Activated CD4-positive, CD25-positive, alpha-beta regulatory T cell treated with anti-CD3 and anti-CD28 coated beads, Interleukin-2, amount 50 U/mL, for 16 hours (primary cell): ENCODE data around the gene HNRNPA3.
"Not testable (repeated sequence)": the region's sequence is repeated elsewhere in the genome, so short reads cannot be mapped to it uniquely, and the experiment has no call there.

Experiments used
- DNase-seq: peaks from one replicate; pipeline ENCODE4 v3.0.0-alpha.2; 2020; ENCODE audit warnings: low read depth, low spot score

HNRNPA3 gene

DNA sequence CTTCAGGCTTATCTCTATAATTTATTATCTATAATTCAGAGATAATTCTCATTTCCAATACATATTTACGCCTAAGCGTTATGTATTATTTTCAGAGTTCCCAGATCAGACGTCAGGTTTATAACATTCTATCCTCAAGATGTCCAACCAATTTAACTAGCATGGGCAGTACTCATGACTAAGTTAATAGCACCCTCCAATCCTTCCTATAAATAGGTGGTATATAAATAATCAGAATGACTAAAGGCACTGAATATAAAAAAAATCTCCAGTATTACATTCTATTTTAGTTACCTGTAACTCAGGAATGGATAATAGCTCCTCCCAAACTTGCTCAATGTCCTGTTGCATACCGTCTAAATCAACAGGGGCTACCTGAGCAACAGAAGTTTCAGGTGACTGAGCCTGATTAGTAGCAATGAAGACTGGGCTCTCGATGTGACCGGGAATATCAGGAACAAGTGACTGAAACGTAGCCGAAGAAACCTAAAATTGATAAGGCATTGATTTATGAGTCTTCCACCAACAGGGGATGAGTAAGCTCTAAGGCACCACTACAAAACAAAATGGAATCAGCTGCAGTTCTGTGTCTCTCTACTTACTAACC lies 19.6 kb downstream of the HNRNPA3 start:
- no peak for DNase-seq

DNA sequence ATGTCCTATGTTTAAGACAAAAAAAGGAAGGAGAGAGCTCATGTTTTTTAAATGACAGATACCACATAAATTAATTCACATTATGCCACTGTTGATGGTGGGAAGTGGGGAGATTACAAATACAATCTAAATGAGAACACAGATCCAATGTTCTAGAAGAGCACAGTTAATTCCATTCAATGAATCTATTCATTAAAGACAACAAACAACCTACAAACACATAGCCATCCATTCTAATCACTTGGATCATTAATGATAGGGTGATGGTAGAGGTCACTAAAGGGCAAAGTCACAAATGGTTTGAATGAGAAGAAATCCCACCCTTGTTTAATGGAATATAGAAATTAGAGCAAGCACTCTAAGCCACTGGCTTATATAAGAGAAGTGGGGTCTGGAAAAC lies 21.7 kb downstream of the HNRNPA3 start:
- DNase-seq, result no peak

DNA sequence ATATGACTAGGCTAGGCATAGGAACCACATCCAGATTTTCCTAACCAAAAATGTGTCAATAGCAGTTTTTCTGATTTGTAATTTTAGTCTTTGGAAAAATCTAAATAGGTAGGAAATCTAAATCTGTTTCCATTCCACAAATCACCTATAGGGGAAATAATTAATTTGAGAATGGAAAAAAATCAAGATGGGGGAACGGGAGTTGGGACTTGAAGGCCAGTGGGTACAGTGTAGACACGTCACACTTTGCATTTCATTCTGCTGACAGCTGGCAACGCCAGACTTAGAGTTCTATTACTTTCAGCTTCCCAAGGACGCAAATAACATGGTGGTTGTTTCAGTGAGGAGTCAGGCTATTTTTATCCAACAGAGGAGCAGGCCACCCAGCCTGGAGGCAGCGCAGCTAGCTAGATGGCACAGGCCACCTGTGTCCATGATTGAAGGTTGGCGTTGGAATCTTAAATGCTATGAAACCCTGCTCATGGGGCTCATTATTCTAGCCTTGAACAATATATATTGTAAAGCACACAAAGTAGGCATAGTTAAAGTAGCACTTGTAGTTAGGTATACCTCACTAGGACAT lies 23.4 kb downstream of the HNRNPA3 start:
- no peak for DNase-seq

DNA sequence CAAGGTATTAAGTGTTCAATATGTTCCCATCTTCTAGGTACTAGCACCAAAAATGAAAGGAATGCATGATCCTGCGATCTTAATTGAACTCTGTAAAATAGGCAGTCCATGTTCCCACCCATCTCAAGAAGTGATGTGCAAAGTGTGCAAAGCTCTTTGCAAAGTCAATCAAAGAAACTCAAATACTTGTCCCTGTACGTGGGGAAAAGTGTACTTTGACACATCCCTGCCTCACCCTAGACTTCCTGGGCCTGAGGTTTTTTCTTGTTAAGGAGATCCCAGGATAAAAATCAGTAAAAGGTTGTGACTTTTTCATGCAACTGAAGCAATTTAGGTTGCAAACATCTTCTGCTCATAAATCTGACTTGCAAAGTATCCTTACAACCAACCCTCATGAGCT lies 25.3 kb downstream of the HNRNPA3 start:
- no peak for DNase-seq

DNA sequence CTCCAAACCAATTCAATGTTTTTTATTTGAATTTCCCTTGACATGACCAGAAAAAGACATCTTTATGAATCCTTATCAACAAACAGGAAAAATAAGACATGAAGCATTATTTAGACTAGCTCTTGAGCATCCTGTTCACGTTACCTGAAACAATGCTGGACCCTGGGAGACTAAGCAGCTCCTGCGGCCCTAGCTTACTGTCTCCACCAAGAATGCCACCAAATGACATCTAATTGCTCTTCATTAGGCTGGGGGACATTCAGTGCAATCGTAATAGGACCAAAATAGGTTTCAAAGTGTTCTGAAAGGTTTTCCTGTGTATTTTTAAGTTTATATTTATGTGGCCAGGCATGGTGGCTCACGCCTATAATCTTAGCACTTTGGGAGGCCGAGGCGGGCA lies 26.5 kb downstream of the HNRNPA3 start:
- no peak for DNase-seq

DNA sequence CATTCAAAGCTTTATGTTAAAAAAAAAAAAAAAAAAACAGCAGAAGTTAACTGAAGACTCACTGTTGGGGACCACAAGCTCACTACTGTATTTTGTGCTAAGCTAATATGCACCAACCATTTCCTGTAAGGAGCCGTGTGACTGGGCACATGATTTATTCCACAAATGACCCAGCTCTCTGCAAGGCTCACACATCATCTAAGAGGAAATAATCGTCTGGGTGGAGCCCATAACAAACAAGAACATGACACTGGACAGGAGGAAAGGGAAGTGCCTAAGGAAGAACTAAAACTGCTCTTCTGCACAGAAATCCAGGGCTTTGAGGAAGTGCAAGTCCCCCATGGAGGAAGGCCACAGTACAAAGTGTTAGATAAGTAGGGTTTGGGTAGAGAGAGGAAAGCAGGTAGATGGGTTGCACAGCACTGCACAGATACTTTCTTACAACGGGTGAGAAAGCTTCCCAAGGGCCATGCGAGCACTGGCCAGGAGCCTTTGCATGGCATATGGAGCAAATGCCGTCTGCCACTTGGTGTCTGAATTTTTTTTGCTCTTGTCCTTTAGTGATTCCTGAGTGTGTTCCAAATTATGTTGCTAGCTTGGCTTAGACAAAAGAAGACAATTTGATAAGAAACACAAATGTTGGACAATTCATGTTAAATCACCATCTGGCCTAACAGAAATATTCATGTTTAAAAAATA lies 27.5 kb downstream of the HNRNPA3 start:
- DNase-seq, result no peak

DNA sequence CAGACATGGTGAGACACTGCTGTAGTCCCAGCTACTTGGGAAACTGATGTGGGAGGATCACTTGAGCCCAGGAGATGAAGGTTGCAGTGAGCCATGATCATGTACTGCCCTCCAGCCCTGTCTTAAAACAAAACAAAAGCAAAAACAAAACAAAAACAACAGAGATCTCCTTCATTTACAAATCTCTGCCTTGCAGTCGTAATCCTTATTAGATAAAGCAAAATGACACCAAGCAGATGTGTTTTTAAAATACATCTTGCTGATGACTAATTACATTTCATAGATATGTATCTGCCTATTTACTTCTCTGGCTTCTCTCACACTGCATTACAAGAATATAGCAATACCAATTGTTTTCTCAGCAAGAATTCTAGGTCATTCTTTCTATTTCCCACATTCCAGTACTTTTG lies 29.1 kb downstream of the HNRNPA3 start:
- DNase-seq, result no peak

DNA sequence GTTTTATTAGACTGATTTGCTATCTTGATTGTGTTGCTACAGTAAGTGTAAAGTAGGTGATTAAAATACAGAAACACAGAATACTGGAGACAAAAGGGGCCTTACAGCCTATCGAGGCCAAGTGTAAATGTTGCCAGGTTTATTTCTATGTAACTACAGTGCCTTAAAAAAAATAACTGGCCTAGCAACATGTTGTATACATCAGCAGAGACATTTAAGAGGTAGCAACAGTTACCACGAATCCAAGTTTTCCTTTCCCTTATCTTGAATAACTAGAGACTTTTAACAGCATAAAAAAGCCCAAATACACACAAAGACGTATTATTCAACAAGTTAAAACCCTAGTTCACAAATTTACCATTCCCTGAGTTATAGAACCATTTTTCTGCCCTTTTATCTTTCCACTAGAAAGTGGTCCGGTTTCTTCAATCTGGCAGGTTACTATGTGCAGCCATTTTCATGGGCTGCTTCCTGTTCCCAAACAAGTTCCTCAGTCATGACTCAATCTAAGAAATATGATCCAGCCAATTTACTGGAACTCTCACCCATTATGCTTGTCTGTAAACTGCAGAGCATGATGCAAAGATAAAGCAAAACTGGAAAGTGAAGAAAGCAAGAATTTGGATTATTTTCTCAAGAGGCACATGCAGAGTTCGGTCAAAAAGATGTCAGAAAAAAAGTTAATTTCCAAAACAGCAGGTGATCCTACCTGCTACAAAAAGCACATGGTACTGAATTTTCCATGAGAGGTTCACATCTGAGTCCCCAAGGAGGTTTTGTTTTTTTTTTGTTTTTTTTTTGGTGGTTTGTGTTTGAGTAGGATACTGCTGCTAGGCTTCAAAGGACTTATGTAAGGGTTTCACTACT lies 29.8 kb downstream of the HNRNPA3 start:
- DNase-seq, result no peak

DNA sequence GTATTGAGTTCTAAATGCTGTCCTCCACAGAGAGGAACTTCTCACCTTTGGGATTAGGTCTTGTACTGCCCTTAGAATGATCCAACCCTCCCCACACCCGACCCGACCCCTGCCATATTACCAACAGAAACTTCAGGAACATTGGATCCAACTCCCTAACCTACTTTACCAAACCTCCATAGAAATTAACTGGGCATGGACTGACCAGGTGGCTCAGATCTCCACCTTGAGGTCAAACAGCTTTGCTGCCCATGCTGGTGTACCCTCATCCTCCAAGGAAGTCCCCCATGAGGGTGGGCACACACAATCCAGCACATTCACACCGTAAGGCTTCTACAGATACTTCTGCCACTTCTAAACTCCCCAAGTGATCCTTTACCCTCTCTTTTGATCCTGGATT lies 30.5 kb downstream of the HNRNPA3 start:
- DNase-seq, result no peak

DNA sequence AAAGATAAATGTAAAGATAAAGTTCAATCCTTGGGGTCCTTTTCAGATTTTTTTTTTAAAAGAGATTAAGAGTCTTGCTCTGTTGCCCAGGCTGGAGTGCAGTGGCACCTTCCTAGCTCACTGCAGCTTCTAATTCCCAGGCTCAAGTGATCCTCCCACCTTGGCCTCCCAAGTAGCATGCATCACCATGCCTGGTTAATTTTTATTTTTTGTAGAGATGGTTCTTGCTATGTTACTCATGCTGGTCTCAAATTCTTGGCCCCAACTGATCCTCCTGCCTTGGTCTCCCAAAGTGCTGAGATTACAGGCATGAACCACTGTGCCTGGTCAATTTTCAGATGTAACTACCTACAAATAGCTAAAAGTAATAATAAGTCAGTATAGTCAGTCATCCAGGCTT lies 30.9 kb downstream of the HNRNPA3 start:
- no peak for DNase-seq

DNA sequence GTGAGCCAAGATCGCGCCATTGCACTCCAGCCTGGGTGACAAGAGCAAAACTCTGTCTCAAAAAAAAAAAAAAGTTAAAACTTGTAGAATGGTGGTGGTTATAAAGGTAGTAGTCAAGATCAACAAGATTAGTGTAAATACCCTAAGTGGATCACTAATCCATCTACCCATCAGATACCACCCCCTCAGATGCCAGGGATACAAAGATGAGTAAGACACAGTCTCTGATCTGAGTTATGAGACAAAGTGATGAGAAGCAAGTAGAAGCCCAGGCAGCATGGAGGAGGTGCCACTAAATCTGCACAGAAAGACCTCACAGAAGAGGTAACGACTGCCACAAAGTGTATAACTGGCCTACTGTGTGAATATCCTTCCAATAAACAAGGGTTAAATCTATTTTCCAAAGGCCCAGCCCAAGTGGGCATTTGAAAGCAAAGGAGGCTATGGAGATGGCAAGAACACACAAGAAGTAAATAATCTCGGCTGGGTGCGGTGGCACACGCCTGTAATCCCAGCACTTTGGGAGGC lies 31.7 kb downstream of the HNRNPA3 start:
- no peak for DNase-seq

DNA sequence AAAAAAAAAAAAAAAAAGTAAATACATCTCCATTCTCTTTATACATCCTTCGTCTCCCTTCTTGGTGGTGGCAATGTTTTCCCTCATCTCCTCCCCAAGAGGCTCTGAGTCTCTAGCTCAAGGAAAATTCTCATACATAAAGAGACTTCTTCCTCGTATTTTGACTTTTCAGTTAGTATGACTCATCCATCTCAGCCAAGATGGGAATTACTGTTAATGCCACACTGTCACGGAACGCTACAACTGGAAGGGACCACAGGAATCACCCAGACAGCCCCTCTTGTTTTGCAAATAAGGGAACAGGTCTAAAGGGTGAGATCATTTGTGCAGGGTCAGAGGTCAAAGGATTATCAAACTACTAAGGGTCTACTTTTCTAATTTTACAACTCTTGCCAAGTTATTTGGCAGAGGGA lies 32.4 kb downstream of the HNRNPA3 start:
- DNase-seq, result no peak

DNA sequence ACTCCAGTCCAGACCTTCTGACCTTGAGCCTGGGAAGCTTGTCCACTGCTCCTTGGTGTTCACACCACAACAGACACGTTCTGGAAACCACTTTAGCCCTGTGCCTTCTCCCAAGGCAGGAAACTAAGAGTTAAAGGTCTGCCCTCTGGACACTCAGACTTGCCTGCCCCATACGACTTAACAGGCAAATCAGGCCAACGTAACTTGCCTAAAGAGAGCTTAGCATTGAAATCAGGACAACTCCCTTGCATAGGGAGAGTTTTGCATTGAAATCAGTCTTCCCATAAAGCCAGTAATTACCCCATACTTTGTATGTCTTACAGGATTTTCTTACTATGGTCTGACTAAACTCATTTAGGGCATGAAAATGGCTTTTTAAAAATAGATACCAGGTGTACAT lies 33.4 kb downstream of the HNRNPA3 start:
- DNase-seq, result no peak

DNA sequence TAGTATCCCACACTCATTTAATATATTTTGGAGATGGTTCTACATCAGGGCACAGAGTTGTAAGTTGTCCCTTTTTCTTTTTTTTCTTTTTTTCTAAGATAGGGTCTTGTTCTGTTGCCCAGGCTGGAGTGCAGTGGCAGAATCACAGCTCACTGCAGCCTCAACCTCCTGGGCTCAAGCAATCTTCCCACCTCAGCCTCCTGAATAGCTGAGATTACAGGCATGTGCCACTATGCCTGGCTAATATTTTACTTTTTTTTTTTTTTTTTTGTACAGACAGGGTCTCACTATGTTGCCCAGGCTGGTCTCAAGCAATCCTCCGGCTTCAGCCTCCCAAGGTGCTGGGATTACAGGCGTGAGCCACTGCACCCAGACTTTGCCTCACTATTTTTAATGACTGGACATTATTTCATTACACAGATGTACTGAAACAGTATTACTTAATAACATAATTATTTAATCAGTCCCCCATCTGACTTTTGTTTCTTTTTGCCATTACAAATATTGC lies 34.0 kb downstream of the HNRNPA3 start:
- DNase-seq, result not testable (repeated sequence)

DNA sequence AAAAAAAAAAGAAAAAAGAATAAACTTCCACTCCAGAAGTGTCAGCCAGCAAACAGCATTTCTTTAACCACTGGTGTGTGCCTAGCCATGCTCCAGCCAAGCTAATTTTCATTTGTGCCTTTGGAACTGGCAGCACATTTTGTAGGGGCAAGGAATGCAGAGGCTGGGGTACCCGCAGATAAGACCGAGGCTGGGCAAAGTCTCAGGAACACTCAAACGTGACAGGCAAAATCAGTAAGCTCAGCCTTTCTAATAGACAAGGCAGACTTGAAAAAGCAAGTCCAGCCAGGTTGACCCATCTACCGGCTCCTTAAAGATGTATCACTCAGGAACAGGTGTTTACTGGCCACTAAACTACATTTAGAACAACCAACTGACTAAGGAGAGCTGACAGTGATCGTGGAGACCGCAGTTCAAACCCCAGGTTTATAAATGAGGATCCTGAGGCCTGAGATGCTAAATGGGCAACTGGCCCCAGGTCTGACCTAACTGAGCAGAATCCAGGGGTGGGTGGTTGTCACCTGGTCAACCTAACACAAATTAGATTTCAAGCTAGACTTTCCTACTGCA lies 35.2 kb downstream of the HNRNPA3 start:
- DNase-seq, result no peak

DNA sequence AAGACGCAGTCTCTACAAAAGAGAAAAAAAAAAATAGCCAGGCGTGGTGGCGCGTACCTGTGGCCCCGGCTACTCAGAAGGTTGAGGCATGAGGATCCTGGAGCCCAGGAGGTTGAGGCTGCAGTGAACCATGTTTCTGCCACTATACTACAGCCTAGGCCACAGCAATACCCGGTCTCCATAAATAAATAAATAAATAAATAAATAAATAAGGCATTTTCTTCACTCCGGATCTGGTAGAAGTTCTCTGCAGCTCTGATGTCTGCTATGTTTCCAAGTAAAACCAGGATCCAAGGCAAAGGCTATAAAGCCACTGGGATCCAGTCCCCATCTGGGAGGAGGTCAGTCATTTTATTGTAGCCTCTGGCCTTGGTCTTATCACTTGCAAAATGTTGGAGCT lies 36.4 kb downstream of the HNRNPA3 start:
- no peak for DNase-seq

DNA sequence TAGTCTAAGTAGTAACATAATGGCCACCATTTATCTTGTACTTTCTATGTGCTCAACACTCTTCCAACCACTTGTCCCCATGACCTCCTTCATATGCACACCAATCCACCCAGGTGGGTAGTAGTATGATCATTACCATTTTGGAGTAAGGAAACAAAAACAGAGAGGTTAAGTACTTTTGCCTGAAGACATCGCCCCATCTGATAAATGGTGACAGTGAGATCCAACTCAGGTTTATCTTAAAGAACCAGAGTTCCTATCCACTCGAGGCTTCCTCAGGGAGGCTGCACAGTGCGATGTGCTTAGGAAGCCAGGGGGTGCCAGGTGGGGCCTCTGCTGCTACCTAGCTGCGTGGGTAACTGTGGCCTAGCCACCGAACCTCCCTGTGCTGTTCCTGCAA lies 37.9 kb downstream of the HNRNPA3 start:
- DNase-seq, result no peak

DNA sequence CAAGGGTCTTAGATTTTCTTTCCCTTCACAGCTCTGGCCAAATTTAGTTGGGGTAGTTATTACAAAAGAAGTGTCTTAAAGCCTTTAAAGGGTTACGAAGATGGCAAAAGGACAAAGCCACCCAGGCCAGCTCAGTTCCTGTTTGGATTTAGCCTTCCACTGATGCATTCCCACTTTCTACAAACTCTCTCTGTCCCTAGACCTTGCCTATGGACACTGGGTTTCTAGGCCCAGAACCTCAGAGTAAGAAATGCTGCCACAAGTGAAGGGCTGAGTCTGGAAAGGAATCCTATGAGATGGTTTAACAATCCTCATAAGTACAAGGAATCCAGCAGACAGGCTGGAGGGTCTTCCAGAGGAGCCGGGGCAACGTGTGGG lies 38.6 kb downstream of the HNRNPA3 start:
- no peak for DNase-seq

DNA sequence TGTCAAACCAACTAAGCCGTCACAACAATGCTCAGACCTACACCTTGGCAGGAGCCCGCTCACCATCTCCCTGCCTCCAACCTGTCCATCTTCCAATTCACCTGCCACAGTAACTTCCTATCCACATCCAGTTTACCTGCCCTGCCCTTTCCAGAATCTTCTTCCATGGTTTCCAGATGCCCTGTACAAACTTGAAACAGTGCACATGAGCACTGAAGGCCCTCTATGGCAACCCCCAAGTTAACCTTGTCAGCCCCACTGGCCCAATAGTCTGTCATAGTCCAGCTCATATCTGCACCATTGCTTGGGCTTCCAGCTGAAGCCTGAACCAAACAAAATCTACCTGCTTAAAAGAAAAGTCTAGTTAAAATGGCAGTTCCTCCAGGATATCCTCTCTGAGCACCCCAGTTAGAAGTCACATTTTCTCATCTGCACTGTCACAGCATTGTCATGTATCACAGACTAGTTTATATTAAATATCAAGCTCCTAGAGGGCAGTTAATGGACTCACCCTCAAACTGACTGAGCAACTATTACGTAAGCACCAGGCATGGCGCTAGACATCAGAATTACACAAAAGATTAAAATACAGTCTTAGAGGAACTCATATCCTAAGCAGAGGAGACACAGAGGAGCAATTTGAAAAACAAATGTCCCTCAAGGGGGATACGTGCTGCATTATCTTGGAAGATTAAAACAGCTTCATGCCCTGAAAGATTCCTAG lies 40.4 kb downstream of the HNRNPA3 start:
- no peak for DNase-seq

DNA sequence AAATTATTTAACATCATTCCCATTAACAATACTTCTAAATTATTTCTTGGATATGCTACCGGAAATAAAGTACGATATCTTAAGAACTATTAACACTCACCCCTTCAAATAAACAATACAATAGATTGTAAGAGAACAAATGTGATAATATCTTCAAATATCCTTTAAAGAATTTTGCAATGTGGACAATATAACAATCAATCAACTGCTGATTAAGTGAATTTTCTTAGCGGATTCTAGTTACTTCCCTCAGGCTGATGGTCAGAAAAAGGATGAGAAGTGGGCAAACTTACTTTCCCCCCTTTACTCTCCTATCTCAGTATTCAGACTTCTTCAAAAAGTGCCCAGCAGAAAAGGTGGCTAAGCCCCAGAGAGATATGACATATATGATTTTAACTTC lies 41.1 kb downstream of the HNRNPA3 start:
- DNase-seq, result no peak
